Measurements from ENCODE around the gene ENOX1. TPM values are rescaled to one million over a fixed set of nuclear protein-coding genes. Genes with fewer than 3 reads are reported as not detected.

ENOX1 gene
- total and polyA plus RNA-seq, 2 donors (not counting 3 experiments of a cell fraction or from before 2014, with no cell fraction given), result 0.17 to 0.97 TPM

DNA sequence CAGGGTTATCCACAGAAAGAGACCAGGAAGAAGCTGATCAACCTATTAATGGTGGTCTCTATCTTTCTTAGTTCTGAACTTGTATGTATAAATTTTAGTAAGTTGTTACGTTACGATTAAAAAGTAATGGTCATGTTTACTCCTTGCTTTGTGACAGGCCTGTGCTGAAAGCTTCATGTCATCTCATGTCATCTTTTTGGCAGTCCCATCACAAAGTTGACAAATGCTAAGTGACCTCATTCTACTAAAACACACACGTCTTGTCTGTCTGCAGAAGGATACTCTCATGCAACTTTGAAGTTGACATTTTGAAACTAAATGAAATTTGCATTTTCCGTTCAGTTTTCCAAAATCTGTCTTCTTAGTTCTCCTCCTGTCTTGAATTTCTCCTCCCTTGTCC is 417.5 kb downstream of the ENOX1 start:
- no peaks in the 10 kb centered on the region for H3K27me3 ChIP-seq (ENCODE audit: control insufficient read depth in 2 of 2, insufficient read depth in 2 of 2, low read length in 2 of 2)
- TF ChIP-seq FOS (IDR thresholded peaks at IDR 0.05; ENCODE audit: borderline replicate concordance, insufficient read depth, low read length) (no peak), MYC (IDR thresholded peaks at IDR 0.05; ENCODE audit: low read depth, low read length) (no peak), JUN (IDR thresholded peaks at IDR 0.05; ENCODE audit: borderline replicate concordance, insufficient read depth, insufficient read length, low read depth) (no peak), GATA2 (IDR thresholded peaks at IDR 0.05; ENCODE audit: insufficient read depth, insufficient read length, low read depth, low read length) (no peak), EZH2 (IDR thresholded peaks at IDR 0.05; ENCODE audit: borderline replicate concordance, low read depth, low read length, severe bottlenecking) (no peak), POLR2A (IDR thresholded peaks at IDR 0.05; ENCODE audit: low read depth, low read length) (no peak), POLR2AphosphoS5 (IDR thresholded peaks at IDR 0.05; ENCODE audit: insufficient read depth, low read depth, low read length) (no peak)
- TF ChIP-seq, protein P1, sequence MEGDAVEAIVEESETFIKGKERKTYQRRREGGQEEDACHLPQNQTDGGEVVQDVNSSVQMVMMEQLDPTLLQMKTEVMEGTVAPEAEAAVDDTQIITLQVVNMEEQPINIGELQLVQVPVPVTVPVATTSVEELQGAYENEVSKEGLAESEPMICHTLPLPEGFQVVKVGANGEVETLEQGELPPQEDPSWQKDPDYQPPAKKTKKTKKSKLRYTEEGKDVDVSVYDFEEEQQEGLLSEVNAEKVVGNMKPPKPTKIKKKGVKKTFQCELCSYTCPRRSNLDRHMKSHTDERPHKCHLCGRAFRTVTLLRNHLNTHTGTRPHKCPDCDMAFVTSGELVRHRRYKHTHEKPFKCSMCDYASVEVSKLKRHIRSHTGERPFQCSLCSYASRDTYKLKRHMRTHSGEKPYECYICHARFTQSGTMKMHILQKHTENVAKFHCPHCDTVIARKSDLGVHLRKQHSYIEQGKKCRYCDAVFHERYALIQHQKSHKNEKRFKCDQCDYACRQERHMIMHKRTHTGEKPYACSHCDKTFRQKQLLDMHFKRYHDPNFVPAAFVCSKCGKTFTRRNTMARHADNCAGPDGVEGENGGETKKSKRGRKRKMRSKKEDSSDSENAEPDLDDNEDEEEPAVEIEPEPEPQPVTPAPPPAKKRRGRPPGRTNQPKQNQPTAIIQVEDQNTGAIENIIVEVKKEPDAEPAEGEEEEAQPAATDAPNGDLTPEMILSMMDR (IDR thresholded peaks at IDR 0.05; ENCODE audit: extremely low read depth in 1 of 2, insufficient read depth in 1 of 2, low read depth in 1 of 2, low read length in 2 of 2), result no peak
- TF ChIP-seq, protein P2, sequence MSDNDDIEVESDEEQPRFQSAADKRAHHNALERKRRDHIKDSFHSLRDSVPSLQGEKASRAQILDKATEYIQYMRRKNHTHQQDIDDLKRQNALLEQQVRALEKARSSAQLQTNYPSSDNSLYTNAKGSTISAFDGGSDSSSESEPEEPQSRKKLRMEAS (IDR thresholded peaks at IDR 0.05; ENCODE audit: insufficient read depth, insufficient read length), result no peak
- dilution Hi-C loops (cut with MboI; ENCODE audit: extremely low pct_ligation_motif_present, low sequenced_read_pairs) (no loop called here), intact Hi-C loops (cut with micrococcal nuclease) (loop anchor here (10.0 kb wide), 2 partner anchors 275 to 505 kb away; partner anchors contain the start of genes CCDC122 and LACC1)
- H2AFZ ChIP-seq (ENCODE audit: low read depth, low read length), result no peak overlapping the region
- no peaks in the 10 kb centered on the region for H3K79me2 ChIP-seq (ENCODE audit: control insufficient read depth, insufficient read depth, low read length)
- ChIA-PET CTCF (no interaction called here), POLR2A (no interaction called here)
- H3K4me3 ChIP-seq (replicated peaks in 1 of 3; ENCODE audit: insufficient read depth in 1 of 3, low read depth in 1 of 3, low read length in 3 of 3), result no peak overlapping the region
- H3K9ac ChIP-seq (replicated peaks; ENCODE audit: extremely low read depth, insufficient read depth, low read length), result no peak overlapping the region
- H3K4me2 ChIP-seq (ENCODE audit: insufficient read depth, low read length), result no peak overlapping the region
- no peaks in the 10 kb centered on the region for H3K9me1 ChIP-seq (replicated peaks; ENCODE audit: control insufficient read depth, extremely low read depth, insufficient read depth, low read length)
- no peaks in the 10 kb centered on the region for H3K9me3 ChIP-seq (replicated peaks; ENCODE audit: control insufficient read depth, insufficient read depth, low read length)
- H4K20me1 ChIP-seq (replicated peaks; ENCODE audit: control insufficient read depth, extremely low read depth, insufficient read depth, low read length), result no peaks in the 10 kb centered on the region
- no peak for FAIRE-seq
- H3K27ac ChIP-seq (ENCODE audit: insufficient read depth, low read depth, low read length), result no peak overlapping the region
- H3K36me3 ChIP-seq (ENCODE audit: control insufficient read depth in 2 of 2, extremely low read depth in 1 of 2, insufficient read depth in 2 of 2, low read length in 2 of 2), result no peaks in the 10 kb centered on the region
- H3K4me1 ChIP-seq (ENCODE audit: control insufficient read depth, extremely low read depth, insufficient read depth, low read length), result peaks cover 10% of the 10 kb centered on the region
- no peak for DNase-seq (ENCODE audit: low read depth, low spot score)
- no TSS peak for BruUV-seq (replicated peaks)
